Calu3 (cell line): Measurements from ENCODE around the gene TMTC4. TPM values are rescaled to one million over a fixed set of nuclear protein-coding genes. Genes with fewer than 3 reads are reported as not detected.

ENCODE experiments used
- BruUV-seq: library from RNA; stranded (reverse); fragments of 400-500 nt; replicated peaks from 2 replicates; lab custom pipeline; 2021; lab: Mats Ljungman, UMichigan
- CTCF ChIA-PET: fragments of 300-600 bp; sonication (Branson Sonifier 250); formaldehyde crosslinking; loops from one replicate; lab custom pipeline; 2022; ENCODE audit warnings: antibody characterized with exemption; lab: Charles Lee
- DNase-seq: peaks from one replicate; pipeline ENCODE4 v3.0.0; 2022
- H3K27ac Mint-ChIP-seq: one replicate; pipeline ENCODE4 v1.8.0; 2022; ENCODE audit warnings: mixed read lengths; ENCODE audit not compliant: unreplicated experiment
- H3K27me3 Mint-ChIP-seq: one replicate; pipeline ENCODE4 v1.8.0; 2022; ENCODE audit warnings: mixed read lengths; ENCODE audit not compliant: unreplicated experiment
- H3K36me3 Mint-ChIP-seq: one replicate; pipeline ENCODE4 v1.8.0; 2022; ENCODE audit warnings: mild to moderate bottlenecking, moderate library complexity, mixed read lengths; ENCODE audit not compliant: insufficient read depth, unreplicated experiment
- H3K4me1 Mint-ChIP-seq: one replicate; pipeline ENCODE4 v1.8.0; 2022; ENCODE audit warnings: mild to moderate bottlenecking, low read depth, mixed read lengths; ENCODE audit not compliant: unreplicated experiment
- H3K4me3 Mint-ChIP-seq: one replicate; pipeline ENCODE4 v1.8.0; 2022; ENCODE audit warnings: mild to moderate bottlenecking, low read depth, moderate library complexity, mixed read lengths; ENCODE audit not compliant: unreplicated experiment
- H3K9me3 Mint-ChIP-seq: one replicate; pipeline ENCODE4 v1.8.0; 2022; ENCODE audit warnings: low read depth, mixed read lengths; ENCODE audit not compliant: unreplicated experiment
- CTCF ChIP-seq: fragments of 200-600 bp; IDR thresholded peaks from one replicate; pipeline ENCODE4 v1.8.0; 2022; ENCODE audit warnings: antibody characterized with exemption; ENCODE audit not compliant: unreplicated experiment
- intact Hi-C: fragments of 100-400 bp; cut with micrococcal nuclease; formaldehyde crosslinking; loops from one replicate; pipeline ENCODE4 v1.10.0; 2022; ENCODE audit not compliant: unreplicated experiment
- total RNA-seq: library from RNA; stranded (reverse); gene quantifications from 2 replicates; pipeline ENCODE4 v1.2.3, GENCODE V29; 2022

The TMTC4 gene
- total RNA-seq, 1 experiment from 2014 or later, result 8.2 TPM

- no peak for DNase-seq
- Mint-ChIP-seq H3K27me3 (no peaks in the 10 kb centered on the region), H3K4me3 (no peak overlapping the region), H3K27ac (no peak overlapping the region), H3K9me3 (no peaks in the 10 kb centered on the region), H3K36me3 (no peaks in the 10 kb centered on the region), H3K4me1 (no peaks in the 10 kb centered on the region)
- CTCF ChIA-PET, result no interaction called here
- TF ChIP-seq CTCF, result no peak
- no TSS peak for BruUV-seq
- intact Hi-C loops, result no loop called here
Measured at GRCh38 chr13:100611678-100612492, 62.7 kb downstream of the TMTC4 start.

- no peak overlapping the region for H3K27ac Mint-ChIP-seq
- no TSS peak for BruUV-seq
- CTCF ChIA-PET, result no interaction called here
- no peaks in the 10 kb centered on the region for H3K36me3 Mint-ChIP-seq
- DNase-seq, result no peak
- H3K4me1 Mint-ChIP-seq, result no peaks in the 10 kb centered on the region
- H3K9me3 Mint-ChIP-seq, result no peaks in the 10 kb centered on the region
- intact Hi-C loops, result no loop called here
- no peak overlapping the region for H3K4me3 Mint-ChIP-seq
- no peak for TF ChIP-seq CTCF
- no peaks in the 10 kb centered on the region for H3K27me3 Mint-ChIP-seq
Measured at GRCh38 chr13:100610391-100611347, 63.9 kb downstream of the TMTC4 start.

GRCh38 chr13:100608906-100609305, 65.7 kb downstream of the TMTC4 start:
- TF ChIP-seq CTCF, result no peak
- intact Hi-C loops, result no loop called here
- H3K36me3 Mint-ChIP-seq, result no peaks in the 10 kb centered on the region
- DNase-seq, result no peak
- H3K4me1 Mint-ChIP-seq, result no peaks in the 10 kb centered on the region
- H3K27ac Mint-ChIP-seq, result no peak overlapping the region
- H3K4me3 Mint-ChIP-seq, result no peak overlapping the region
- H3K9me3 Mint-ChIP-seq, result no peaks in the 10 kb centered on the region
- CTCF ChIA-PET, result no interaction called here
- no peaks in the 10 kb centered on the region for H3K27me3 Mint-ChIP-seq
- no TSS peak for BruUV-seq

- CTCF ChIA-PET, result no interaction called here
- TF ChIP-seq CTCF, result no peak
- no peak for DNase-seq
- Mint-ChIP-seq H3K4me1 (no peaks in the 10 kb centered on the region), H3K27ac (no peak overlapping the region), H3K4me3 (no peak overlapping the region), H3K9me3 (no peaks in the 10 kb centered on the region), H3K27me3 (no peaks in the 10 kb centered on the region), H3K36me3 (no peaks in the 10 kb centered on the region)
- intact Hi-C loops, result no loop called here
- BruUV-seq, result no TSS peak
Measured at GRCh38 chr13:100608489-100608888, 66.1 kb downstream of the TMTC4 start.
